ENCODE measurements around the gene RHOBTB3.

GRCh38 chr5:95808686-95809413 lies 77.7 kb downstream of the RHOBTB3 start:
- TF ChIP-seq POLR2AphosphoS5 (IDR thresholded peaks at IDR 0.05; ENCODE audit: insufficient read depth, low read depth, low read length) = no peak
- no peak for TF ChIP-seq JUN (IDR thresholded peaks at IDR 0.05; ENCODE audit: borderline replicate concordance, insufficient read depth, insufficient read length, low read depth)
- no peak for TF ChIP-seq MAX (IDR thresholded peaks at IDR 0.05; ENCODE audit: insufficient read depth, insufficient read length)
- no peak for TF ChIP-seq CTCF (IDR thresholded peaks at IDR 0.05; ENCODE audit: extremely low read depth in 1 of 2, insufficient read depth in 1 of 2, low read depth in 1 of 2, low read length in 2 of 2)
- TF ChIP-seq EZH2 (IDR thresholded peaks at IDR 0.05; ENCODE audit: borderline replicate concordance, low read depth, low read length, severe bottlenecking) = no peak

Data from endothelial cell of umbilical vein (primary cell).